Uterus (tissue), 4 donors: Measurements from ENCODE around the gene SEPTIN8. TPM values are rescaled to one million over a fixed set of nuclear protein-coding genes. Genes with fewer than 3 reads are reported as not detected.

Experiments
- DNase-seq, 2 donors: peaks; one replicate each; pipeline ENCODE4 v3.0.0-alpha.2; 2019 to 2020
- H3K27ac ChIP-seq, 2 donors: fragments of 200-600 bp; sonication (generic); 1 replicate in 1 of 2; 2 replicates in 1 of 2; pipeline ENCODE4 v1.5.1; 2016 to 2018
- H3K27me3 ChIP-seq, 2 donors: fragments of 200-600 bp; sonication (generic); one replicate each; pipeline ENCODE4 v1.5.1; 2018 to 2019; ENCODE audit warnings: control low read depth in 1 of 2
- H3K36me3 ChIP-seq, 2 donors: fragments of 200-600 bp; sonication (generic); one replicate each; pipeline ENCODE4 v1.5.1; 2019; ENCODE audit warnings: control low read depth in 1 of 2
- H3K4me1 ChIP-seq, 2 donors: fragments of 200-600 bp; sonication (generic); one replicate each; pipeline ENCODE4 v1.5.1; 2018 to 2019; ENCODE audit warnings: control low read depth in 1 of 2
- H3K4me3 ChIP-seq, 2 donors: fragments of 200-600 bp; sonication (generic); 1 replicate in 1 of 2; 2 replicates in 1 of 2; pipeline ENCODE4 v1.5.1; 2018 to 2019; ENCODE audit warnings: mild to moderate bottlenecking in 1 of 2
- H3K9me3 ChIP-seq, 2 donors: fragments of 200-600 bp; sonication (generic); one replicate each; pipeline ENCODE4 v1.5.1; 2019; ENCODE audit warnings: control low read depth in 1 of 2
- CTCF ChIP-seq, 4 experiments: fragments of 200-600 bp in 2 of 4; fragments of 450-650 bp in 2 of 4; sonication (generic) in 2 of 4; IDR thresholded peaks; one replicate each; pipeline ENCODE4 v1.5.1; 2016 to 2019; ENCODE audit warnings: antibody characterized with exemption in 4 of 4, mild to moderate bottlenecking in 2 of 4, moderate library complexity in 1 of 4
- POLR2A ChIP-seq, 2 donors: fragments of 450-650 bp; IDR thresholded peaks; one replicate each; pipeline ENCODE4 v1.6.1; 2016; ENCODE audit warnings: antibody characterized with exemption in 2 of 2, mild to moderate bottlenecking in 1 of 2, moderate library complexity in 1 of 2
- intact Hi-C: fragments of 100-400 bp; cut with DNase I; formaldehyde crosslinking; loops from one replicate; pipeline ENCODE4 v1.15.1; 2023; ENCODE audit warnings: low total_unique reads
- total RNA-seq, 4 donors: library from RNA; depleted of rRNA in 3 of 4; stranded (reverse); fragments of >200 nt in 3 of 4; gene quantifications; one replicate each; pipeline versions ENCODE4 v1.1.0 to v1.2.4, GENCODE V29; 2014 to 2023
- donor health status: DM: yes; HTN: yes; CAD: no.

SEPTIN8 gene, protein sequence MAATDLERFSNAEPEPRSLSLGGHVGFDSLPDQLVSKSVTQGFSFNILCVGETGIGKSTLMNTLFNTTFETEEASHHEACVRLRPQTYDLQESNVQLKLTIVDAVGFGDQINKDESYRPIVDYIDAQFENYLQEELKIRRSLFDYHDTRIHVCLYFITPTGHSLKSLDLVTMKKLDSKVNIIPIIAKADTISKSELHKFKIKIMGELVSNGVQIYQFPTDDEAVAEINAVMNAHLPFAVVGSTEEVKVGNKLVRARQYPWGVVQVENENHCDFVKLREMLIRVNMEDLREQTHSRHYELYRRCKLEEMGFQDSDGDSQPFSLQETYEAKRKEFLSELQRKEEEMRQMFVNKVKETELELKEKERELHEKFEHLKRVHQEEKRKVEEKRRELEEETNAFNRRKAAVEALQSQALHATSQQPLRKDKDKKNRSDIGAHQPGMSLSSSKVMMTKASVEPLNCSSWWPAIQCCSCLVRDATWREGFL
- total RNA-seq, result 10 to 100 TPM; 17.7 to 49.4 (median 36.4) TPM

DNA sequence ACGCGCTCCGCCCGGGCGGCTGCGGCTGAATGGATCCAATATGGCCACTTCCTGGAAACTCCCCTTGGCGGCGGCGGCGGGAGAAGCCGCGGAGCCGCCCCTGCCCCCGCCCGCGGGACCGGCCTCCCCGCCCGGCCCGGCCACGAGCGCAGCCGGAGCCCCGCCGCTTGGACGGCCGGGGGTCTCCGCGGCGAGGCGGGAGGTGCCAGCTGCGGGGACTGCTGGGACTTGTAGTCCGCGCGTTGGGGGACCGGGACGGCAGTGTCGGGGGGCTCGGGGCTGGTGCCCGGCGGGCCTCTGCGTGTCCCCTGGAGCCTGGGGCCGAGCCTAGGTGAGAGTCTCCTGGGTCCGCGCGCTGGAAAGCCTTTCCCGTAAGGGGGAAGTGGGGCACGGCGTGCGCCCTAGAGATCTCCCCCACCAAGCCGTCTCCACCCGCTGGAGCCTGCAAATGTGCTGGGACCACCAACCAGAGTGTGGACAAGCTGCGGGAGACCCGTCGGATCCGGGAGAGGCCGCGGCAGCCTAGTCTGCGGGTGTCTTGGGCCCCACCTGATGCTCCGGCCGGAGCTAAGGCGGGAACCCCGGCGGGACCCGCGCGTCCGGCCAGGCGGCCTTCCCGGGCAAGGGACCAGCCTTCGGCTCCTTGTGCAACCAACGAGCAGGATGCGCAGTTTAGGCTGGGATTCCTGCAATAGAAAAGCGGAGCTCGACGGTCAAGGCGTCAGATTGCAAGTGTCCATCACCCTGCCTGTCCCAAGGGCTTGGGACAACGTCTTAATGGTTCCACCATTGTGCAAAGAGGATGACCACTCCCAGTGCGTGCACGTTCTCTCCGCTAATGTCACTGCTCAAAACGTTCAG is at the start of gene SEPTIN8:
Gene SEPTIN8 (minus strand): TSS at position 31 of the 861 bp plus-strand sequence. CDS start 102 bp downstream, outside the sequence.
- H3K4me1 ChIP-seq, result peaks cover 0 to 11% of the 10 kb centered on the region in 2 donors
- no peaks in the 10 kb centered on the region for H3K36me3 ChIP-seq
- no peaks in the 10 kb centered on the region for H3K9me3 ChIP-seq
- peak within 1 kb of the TSS; percentile 57 to 72 for H3K4me3 ChIP-seq
- H3K27ac ChIP-seq, result peak within 1 kb of the TSS; percentile 81 to 84
- TF ChIP-seq POLR2A (IDR thresholded peaks at IDR 0.05), result no peak
- peak in 1 of 4 experiments; percentile 7 for TF ChIP-seq CTCF (IDR thresholded peaks at IDR 0.05)
- peak; percentile 53 to 70 for DNase-seq
- no peaks in the 10 kb centered on the region for H3K27me3 ChIP-seq
- intact Hi-C loops, result no loop called here

DNA sequence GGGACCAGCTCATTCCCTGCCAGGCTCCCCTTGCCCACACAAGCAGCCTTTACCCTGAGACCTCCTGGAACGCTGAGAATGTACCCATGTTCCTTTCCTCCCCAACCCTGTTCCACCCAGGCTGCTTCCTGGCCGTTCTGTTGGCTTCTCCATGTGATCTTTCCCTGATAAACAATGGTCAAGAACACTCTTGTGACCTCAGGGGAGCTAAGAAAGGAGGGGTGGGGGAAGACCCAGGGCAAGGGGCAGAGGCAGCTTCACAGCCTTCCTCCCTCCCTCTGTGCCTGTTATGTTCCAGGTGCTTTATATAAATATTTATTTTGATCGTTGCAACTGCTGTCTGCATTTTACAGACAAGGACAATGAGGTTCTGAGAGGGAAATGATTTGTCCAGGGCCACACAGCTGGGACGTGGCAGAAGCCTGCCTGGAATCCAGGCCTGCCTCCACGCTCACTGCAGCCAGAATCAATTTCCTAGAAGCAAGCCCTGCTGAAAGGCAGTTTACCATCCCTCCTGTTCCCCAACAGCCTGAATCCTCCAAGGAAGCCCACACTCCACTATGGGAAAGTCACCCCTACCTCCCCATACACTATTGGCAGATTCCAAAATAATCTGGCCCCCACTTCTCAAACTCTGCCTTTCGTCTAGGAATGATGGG is 49.5 kb upstream of the SEPTIN8 start:
- no peak for TF ChIP-seq CTCF (IDR thresholded peaks at IDR 0.05)
- no peak for TF ChIP-seq POLR2A (IDR thresholded peaks at IDR 0.05)
- Histone ChIP-seq H3K27ac (peak overlapping the region in 1 of 2 donors; percentile 41), H3K4me1 (peaks cover 0 to 3% of the 10 kb centered on the region in 2 donors), H3K36me3 (no peaks in the 10 kb centered on the region), H3K9me3 (no peaks in the 10 kb centered on the region), H3K4me3 (no peak overlapping the region), H3K27me3 (no peaks in the 10 kb centered on the region)
- intact Hi-C loops, result loop anchor here (10.0 kb wide), 1 partner anchor 58 kb away; no protein-coding TSS in a partner anchor
- DNase-seq, result no peak

DNA sequence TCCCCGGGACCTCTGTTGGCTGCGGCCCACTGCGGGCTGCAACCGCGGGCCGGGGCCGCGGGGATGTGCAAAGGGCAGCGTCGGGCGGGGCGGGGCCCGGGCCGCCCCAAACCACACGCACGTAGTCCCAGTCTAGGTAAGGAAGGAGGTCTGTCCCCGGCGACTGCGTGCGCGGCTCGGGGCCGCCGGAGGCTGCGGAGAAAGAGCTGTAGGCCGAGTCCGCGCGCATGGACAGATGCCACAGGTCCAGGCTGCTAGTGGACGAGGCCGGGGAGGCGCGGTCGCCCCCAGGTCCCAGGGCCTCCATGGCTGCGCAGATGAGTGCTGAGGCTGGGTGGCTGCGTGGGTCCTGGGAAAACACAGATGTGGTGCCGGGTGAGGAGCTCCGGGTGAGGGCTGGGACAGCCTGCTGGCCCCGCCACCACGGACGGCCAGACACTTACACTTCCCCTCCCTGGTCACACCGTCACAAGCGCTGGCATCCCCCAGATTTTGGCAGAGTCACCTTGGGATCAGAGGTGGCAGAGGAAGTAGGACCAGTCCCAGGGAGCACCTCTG is 48.9 kb upstream of the SEPTIN8 start:
- Histone ChIP-seq H3K36me3 (no peaks in the 10 kb centered on the region), H3K27ac (peak overlapping the region in 1 of 2 donors; percentile 41), H3K9me3 (no peaks in the 10 kb centered on the region), H3K4me3 (no peak overlapping the region), H3K4me1 (peaks cover 0 to 3% of the 10 kb centered on the region in 2 donors), H3K27me3 (no peaks in the 10 kb centered on the region)
- no peak for DNase-seq
- intact Hi-C loops, result loop anchor here (10.0 kb wide), 1 partner anchor 59 kb away; no protein-coding TSS in a partner anchor
- no peak for TF ChIP-seq CTCF (IDR thresholded peaks at IDR 0.05)
- no peak for TF ChIP-seq POLR2A (IDR thresholded peaks at IDR 0.05)

- TF ChIP-seq POLR2A (IDR thresholded peaks at IDR 0.05) (no peak), CTCF (IDR thresholded peaks at IDR 0.05) (no peak)
- DNase-seq, result no peak
- Histone ChIP-seq H3K27me3 (no peaks in the 10 kb centered on the region), H3K4me1 (peaks cover 0 to 3% of the 10 kb centered on the region in 2 donors), H3K4me3 (no peak overlapping the region), H3K27ac (no peak overlapping the region), H3K9me3 (no peaks in the 10 kb centered on the region), H3K36me3 (no peaks in the 10 kb centered on the region)
- intact Hi-C loops, result loop anchor here (10.0 kb wide), 1 partner anchor 60 kb away; no protein-coding TSS in a partner anchor
These were observed 48.2 kb upstream of the SEPTIN8 start for GRCh38 chr5:132825033-132825833.
